Measurements from ENCODE around the gene TUBGCP2.
A peak's percentile ranks its signal among the peaks of the same experiment; 100 is the strongest.
"Not testable (repeated sequence)": the region's sequence is repeated elsewhere in the genome, so short reads cannot be mapped to it uniquely, and the experiment has no call there.

The TUBGCP2 gene

GRCh38 chr10:133325440-133326222 is 17.0 kb upstream of the TUBGCP2 start:
- FAIRE-seq: no peak
- DNase-seq (ENCODE audit: low spot score): no peak

GRCh38 chr10:133324857-133325260 is 16.2 kb upstream of the TUBGCP2 start:
- DNase-seq (ENCODE audit: low spot score) (no peak), FAIRE-seq (no peak)

GRCh38 chr10:133324198-133324792 is 15.6 kb upstream of the TUBGCP2 start:
- DNase-seq (ENCODE audit: low spot score): no peak
- FAIRE-seq: no peak

GRCh38 chr10:133322064-133322709 is 13.5 kb upstream of the TUBGCP2 start:
- not testable (repeated sequence) for FAIRE-seq; DNase-seq (ENCODE audit: low spot score)

- FAIRE-seq; DNase-seq (ENCODE audit: low spot score): not testable (repeated sequence)
Measured at GRCh38 chr10:133320852-133321422, 12.3 kb upstream of the TUBGCP2 start.

GRCh38 chr10:133318494-133319127 is 9.9 kb upstream of the TUBGCP2 start:
- DNase-seq (ENCODE audit: low spot score) (peak; percentile 4), FAIRE-seq (no peak)

- FAIRE-seq (no peak), DNase-seq (ENCODE audit: low spot score) (no peak)
Measured at GRCh38 chr10:133316732-133317131, 8.1 kb upstream of the TUBGCP2 start.

- DNase-seq (ENCODE audit: low spot score) (no peak), FAIRE-seq (no peak)
Measured at GRCh38 chr10:133316266-133316665, 7.6 kb upstream of the TUBGCP2 start.

- DNase-seq (ENCODE audit: low spot score) (no peak), FAIRE-seq (no peak)
Measured at GRCh38 chr10:133315847-133316246, 7.2 kb upstream of the TUBGCP2 start.

GRCh38 chr10:133314911-133315310 is 6.2 kb upstream of the TUBGCP2 start:
- no peak for DNase-seq (ENCODE audit: low spot score)
- no peak for FAIRE-seq

GRCh38 chr10:133313192-133313591 is 4.5 kb upstream of the TUBGCP2 start:
- DNase-seq (ENCODE audit: low spot score) (no peak), FAIRE-seq (no peak)

GRCh38 chr10:133312769-133313145 is 4.1 kb upstream of the TUBGCP2 start:
- FAIRE-seq (no peak), DNase-seq (ENCODE audit: low spot score) (no peak)

- DNase-seq (ENCODE audit: low spot score): no peak
- FAIRE-seq: no peak
Measured at GRCh38 chr10:133312016-133312768, 3.5 kb upstream of the TUBGCP2 start.

- FAIRE-seq (no peak), DNase-seq (ENCODE audit: low spot score) (no peak)
Measured at GRCh38 chr10:133311570-133311969, 2.9 kb upstream of the TUBGCP2 start.

GRCh38 chr10:133310789-133311188 is 2.1 kb upstream of the TUBGCP2 start:
- FAIRE-seq: no peak
- DNase-seq (ENCODE audit: low spot score): no peak

GRCh38 chr10:133310399-133310755 is 1.7 kb upstream of the TUBGCP2 start:
- DNase-seq (ENCODE audit: low spot score) (no peak), FAIRE-seq (no peak)

GRCh38 chr10:133309720-133310398 is 1.2 kb upstream of the TUBGCP2 start:
- FAIRE-seq (no peak), DNase-seq (ENCODE audit: low spot score) (no peak)

- FAIRE-seq: no peak
- peak; percentile 74 for DNase-seq (ENCODE audit: low spot score)
Measured at GRCh38 chr10:133309100-133309719, 538 bp upstream of the TUBGCP2 start.

- FAIRE-seq (no peak), DNase-seq (ENCODE audit: low spot score) (peak; percentile 77)
Measured at GRCh38 chr10:133307776-133308420, 774 bp downstream of the TUBGCP2 start.

Measured in RCC 7860 (cell line).